Measurements from ENCODE around the gene TRPV3. TPM values are rescaled to one million over a fixed set of nuclear protein-coding genes. Genes with fewer than 3 reads are reported as not detected.

TRPV3 gene
- total RNA-seq, 2 donors from 2014 or later: 0.56 TPM; not detected in 1

- Histone ChIP-seq H3K4me3 (no peak overlapping the region), H3K27me3 (replicated peaks; ENCODE audit: insufficient read depth) (no peaks in the 10 kb centered on the region), H3K36me3 (no peaks in the 10 kb centered on the region), H3K9me3 (no peaks in the 10 kb centered on the region), H3K4me1 (ENCODE audit: control insufficient read depth in 1 of 2, low read depth in 2 of 2) (no peaks in the 10 kb centered on the region), H3K27ac (no peak overlapping the region)
- no peak for TF ChIP-seq CTCF (IDR thresholded peaks at IDR 0.05)
- DNase-seq (ENCODE audit: low spot score): no peak
- ATAC-seq (ENCODE audit: insufficient number of reproducible peaks, low FRiP score, low read depth): no peak
Measured at GRCh38 chr17:3551189-3551588, 6.4 kb downstream of the TRPV3 start.

GRCh38 chr17:3549610-3550162 lies 7.9 kb downstream of the TRPV3 start:
- DNase-seq (ENCODE audit: low spot score): no peak
- Histone ChIP-seq H3K9me3 (no peaks in the 10 kb centered on the region), H3K36me3 (no peaks in the 10 kb centered on the region), H3K4me3 (no peak overlapping the region), H3K27ac (no peak overlapping the region), H3K4me1 (ENCODE audit: control insufficient read depth in 1 of 2, low read depth in 2 of 2) (no peaks in the 10 kb centered on the region), H3K27me3 (replicated peaks; ENCODE audit: insufficient read depth) (no peaks in the 10 kb centered on the region)
- no peak for ATAC-seq (ENCODE audit: insufficient number of reproducible peaks, low FRiP score, low read depth)
- TF ChIP-seq CTCF (IDR thresholded peaks at IDR 0.05): no peak

GRCh38 chr17:3547628-3548027 lies 10.0 kb downstream of the TRPV3 start:
- DNase-seq (ENCODE audit: low spot score): no peak
- no peaks in the 10 kb centered on the region for H3K27me3 ChIP-seq (replicated peaks; ENCODE audit: insufficient read depth)
- H3K27ac ChIP-seq: no peak overlapping the region
- no peak overlapping the region for H3K4me3 ChIP-seq
- H3K9me3 ChIP-seq: no peaks in the 10 kb centered on the region
- H3K36me3 ChIP-seq: no peaks in the 10 kb centered on the region
- no peak for ATAC-seq (ENCODE audit: insufficient number of reproducible peaks, low FRiP score, low read depth)
- H3K4me1 ChIP-seq (ENCODE audit: control insufficient read depth in 1 of 2, low read depth in 2 of 2): no peaks in the 10 kb centered on the region
- no peak for TF ChIP-seq CTCF (IDR thresholded peaks at IDR 0.05)

- Histone ChIP-seq H3K4me3 (no peak overlapping the region), H3K4me1 (ENCODE audit: control insufficient read depth in 1 of 2, low read depth in 2 of 2) (no peaks in the 10 kb centered on the region), H3K36me3 (no peaks in the 10 kb centered on the region), H3K27me3 (replicated peaks; ENCODE audit: insufficient read depth) (no peaks in the 10 kb centered on the region), H3K9me3 (no peaks in the 10 kb centered on the region), H3K27ac (no peak overlapping the region)
- no peak for TF ChIP-seq CTCF (IDR thresholded peaks at IDR 0.05)
- no peak for ATAC-seq (ENCODE audit: insufficient number of reproducible peaks, low FRiP score, low read depth)
- no peak for DNase-seq (ENCODE audit: low spot score)
Measured at GRCh38 chr17:3546997-3547396, 10.6 kb downstream of the TRPV3 start.

GRCh38 chr17:3546521-3546920 lies 11.1 kb downstream of the TRPV3 start:
- DNase-seq (ENCODE audit: low spot score) (no peak), ATAC-seq (ENCODE audit: insufficient number of reproducible peaks, low FRiP score, low read depth) (no peak)
- no peaks in the 10 kb centered on the region for H3K27me3 ChIP-seq (replicated peaks; ENCODE audit: insufficient read depth)
- no peak overlapping the region for H3K27ac ChIP-seq
- H3K9me3 ChIP-seq: no peaks in the 10 kb centered on the region
- no peak overlapping the region for H3K4me3 ChIP-seq
- no peak for TF ChIP-seq CTCF (IDR thresholded peaks at IDR 0.05)
- no peaks in the 10 kb centered on the region for H3K4me1 ChIP-seq (ENCODE audit: control insufficient read depth in 1 of 2, low read depth in 2 of 2)
- H3K36me3 ChIP-seq: no peaks in the 10 kb centered on the region
